Effector memory CD4-positive, alpha-beta T cell (primary cell): ENCODE results near the gene ANKRD28.
"Not testable (repeated sequence)": the region's sequence is repeated elsewhere in the genome, so short reads cannot be mapped to it uniquely, and the experiment has no call there.

ENCODE experiments used
- DNase-seq, 3 donors: peaks; one replicate each; pipeline ENCODE4 v3.0.0-alpha.2; 2020
- H3K27ac ChIP-seq: 2 replicates; pipeline ENCODE4 v1.7.0; 2013; ENCODE audit warnings: mild to moderate bottlenecking, low read length, moderate library complexity; ENCODE audit not compliant: insufficient read depth, poor library complexity, severe bottlenecking
- H3K27me3 ChIP-seq: replicated peaks from 2 replicates; pipeline ENCODE4 v1.7.0; 2013; ENCODE audit warnings: mild to moderate bottlenecking, low read length; ENCODE audit not compliant: insufficient read depth, control insufficient read depth, poor library complexity, severe bottlenecking
- H3K36me3 ChIP-seq: 2 replicates; pipeline ENCODE4 v1.7.0; 2013; ENCODE audit warnings: mild to moderate bottlenecking, low read length, moderate library complexity; ENCODE audit not compliant: control insufficient read depth, insufficient read depth
- H3K4me1 ChIP-seq: 2 replicates; pipeline ENCODE4 v1.7.0; 2013; ENCODE audit warnings: low read length, mild to moderate bottlenecking; ENCODE audit not compliant: control insufficient read depth, insufficient read depth, poor library complexity, severe bottlenecking
- H3K4me3 ChIP-seq: 2 replicates; pipeline ENCODE4 v1.7.0; 2013; ENCODE audit warnings: low read length, low read depth, mild to moderate bottlenecking; ENCODE audit not compliant: insufficient read depth, poor library complexity, severe bottlenecking
- H3K9me3 ChIP-seq: 2 replicates; pipeline ENCODE4 v1.7.0; 2013; ENCODE audit warnings: mild to moderate bottlenecking, low read length, moderate library complexity; ENCODE audit not compliant: control insufficient read depth

ANKRD28 gene

DNA sequence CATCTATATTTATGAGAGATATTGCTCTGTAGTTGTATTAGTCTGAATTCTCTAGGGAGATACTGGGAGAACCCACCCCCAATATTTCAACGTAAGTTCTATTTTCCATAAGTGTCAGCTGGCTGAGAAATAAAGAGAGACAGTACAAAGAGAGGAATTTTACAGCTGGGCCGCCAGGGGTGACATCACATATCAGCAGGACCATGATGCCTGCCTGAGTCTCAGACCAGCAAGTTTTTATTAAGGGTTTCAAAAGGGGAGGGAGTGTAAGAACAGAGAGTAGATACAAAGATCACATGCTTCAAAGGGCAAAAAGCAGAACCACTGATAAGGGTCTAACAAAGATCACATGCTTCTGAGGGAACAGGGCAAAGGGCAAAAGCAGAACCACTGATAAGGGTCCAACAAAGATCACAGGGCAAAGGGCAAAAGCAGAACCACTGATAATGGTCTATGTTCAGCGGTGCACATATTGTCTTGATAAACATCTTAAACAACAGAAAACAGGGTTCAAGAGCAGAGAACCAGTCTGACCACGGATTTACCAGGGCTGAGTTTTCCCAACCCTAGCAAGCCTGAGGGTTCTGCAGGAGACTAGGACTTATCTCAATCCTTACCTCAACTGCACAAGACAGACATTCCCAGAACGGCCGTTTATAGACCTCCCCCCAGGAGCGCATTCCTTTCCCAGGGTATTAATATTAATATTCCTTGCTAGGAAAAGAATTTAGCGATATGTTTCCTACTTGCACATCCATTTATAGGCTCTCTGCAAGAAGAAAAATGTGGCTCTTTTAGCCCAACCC lies 177.9 kb downstream of the ANKRD28 start:
- not testable (repeated sequence) for H3K4me1 ChIP-seq, H3K27me3 ChIP-seq, H3K36me3 ChIP-seq, H3K27ac ChIP-seq, H3K4me3 ChIP-seq, H3K9me3 ChIP-seq, DNase-seq
